ENCODE measurements around the gene SCFD1. TPM values are rescaled to one million over a fixed set of nuclear protein-coding genes. Genes with fewer than 3 reads are reported as not detected.
"Not testable (repeated sequence)": the region's sequence is repeated elsewhere in the genome, so short reads cannot be mapped to it uniquely, and the experiment has no call there.

SCFD1 gene
- total and polyA plus RNA-seq, 10 of the 15 experiments (the other 5 are each of a cell fraction or from before 2014, with no cell fraction given) = 61.5 to 98.4 (median 82.5) TPM

- TF ChIP-seq ZNF592 (IDR thresholded peaks at IDR 0.05) (no peak), E2F8 (IDR thresholded peaks at IDR 0.05; ENCODE audit: low read depth, partially characterized antibody) (no peak), TCF7 (IDR thresholded peaks at IDR 0.05; ENCODE audit: borderline replicate concordance) (no peak), CHD1 (IDR thresholded peaks at IDR 0.05; ENCODE audit: low read depth, low read length) (no peak), TARDBP (IDR thresholded peaks at IDR 0.05; ENCODE audit: borderline replicate concordance) (no peak), IRF3 (IDR thresholded peaks at IDR 0.05) (no peak), BCL11A (IDR thresholded peaks at IDR 0.05; ENCODE audit: low read depth, low read length) (no peak), EZH2 (IDR thresholded peaks at IDR 0.05; ENCODE audit: borderline replicate concordance, control insufficient read depth, low read depth, low read length) (no peak), MEF2A (IDR thresholded peaks at IDR 0.05; ENCODE audit: insufficient read depth, low read depth, low read length) (no peak)
Measured at GRCh38 chr14:30680036-30680435, 57.9 kb downstream of the SCFD1 start (continued).

- DNase-seq (ENCODE audit: low read depth, low spot score); SMC1A ChIA-PET (ENCODE audit: uncharacterized antibody, unreplicated experiment); FAIRE-seq; BruUV-seq (replicated peaks); H3K4me1 ChIP-seq (ENCODE audit: control insufficient read depth, insufficient read depth, low read length); H3K9me3 ChIP-seq (replicated peaks; ENCODE audit: control insufficient read depth, insufficient read depth, low read length); ATAC-seq; H3K27me3 ChIP-seq (replicated peaks in 1 of 2; ENCODE audit: control insufficient read depth in 2 of 2, insufficient read depth in 2 of 2, low read length in 1 of 2); H4K20me1 ChIP-seq (ENCODE audit: control insufficient read depth, insufficient read depth); H2AFZ ChIP-seq (ENCODE audit: control insufficient read depth, low read depth, low read length); RAD21 ChIA-PET (ENCODE audit: unreplicated experiment); POLR2A ChIA-PET; H3K4me2 ChIP-seq (ENCODE audit: control insufficient read depth, insufficient read depth); in situ Hi-C loops (cut with MboI); H3K4me3 ChIP-seq; intact Hi-C loops (cut with micrococcal nuclease; ENCODE audit: unreplicated experiment); H3K36me3 ChIP-seq (ENCODE audit: control insufficient read depth in 2 of 2, insufficient read depth in 2 of 2, low read length in 1 of 2); H3K79me2 ChIP-seq (ENCODE audit: control insufficient read depth, insufficient read depth, low read length); H3K27ac ChIP-seq (ENCODE audit: control insufficient read depth, insufficient read depth); H3K9ac ChIP-seq (ENCODE audit: control insufficient read depth, insufficient read depth, low read length): not testable (repeated sequence)
- CTCF ChIA-PET = interaction anchor here (0.7 to 2.2 kb wide), 4 partner anchors 9 to 33 kb away, joined by 3 to 7 read pairs (median 4); no protein-coding TSS in a partner anchor
- WGBS (ENCODE audit: insufficient coverage, insufficient replicate concordance, low lambda C conversion rate, missing lambda C conversion rate) = 96% methylated on average over 5 of the region's 5 CpGs
Measured at GRCh38 chr14:30680776-30681175, 58.7 kb downstream of the SCFD1 start.
